Retinal pigment epithelial cell (primary cell): ENCODE measurements around the gene ANGEL2.
A peak's percentile ranks its signal among the peaks of the same experiment; 100 is the strongest.

Experiments
- DNase-seq: peaks from one replicate; pipeline ENCODE4 v3.0.0-alpha.2; 2010; ENCODE audit warnings: low read depth
- H3K4me3 ChIP-seq: 2 replicates; pipeline ENCODE4 v1.5.1; 2011; ENCODE audit warnings: mild to moderate bottlenecking, low read length, control low read depth, moderate library complexity
- TF ChIP-seq, protein P1 (sequence below): conservative IDR thresholded peaks from 2 replicates; pipeline ENCODE4 v1.5.1; 2011; ENCODE audit warnings: low read depth, low read length, control low read depth, inconsistent platforms

Gene ANGEL2

DNA sequence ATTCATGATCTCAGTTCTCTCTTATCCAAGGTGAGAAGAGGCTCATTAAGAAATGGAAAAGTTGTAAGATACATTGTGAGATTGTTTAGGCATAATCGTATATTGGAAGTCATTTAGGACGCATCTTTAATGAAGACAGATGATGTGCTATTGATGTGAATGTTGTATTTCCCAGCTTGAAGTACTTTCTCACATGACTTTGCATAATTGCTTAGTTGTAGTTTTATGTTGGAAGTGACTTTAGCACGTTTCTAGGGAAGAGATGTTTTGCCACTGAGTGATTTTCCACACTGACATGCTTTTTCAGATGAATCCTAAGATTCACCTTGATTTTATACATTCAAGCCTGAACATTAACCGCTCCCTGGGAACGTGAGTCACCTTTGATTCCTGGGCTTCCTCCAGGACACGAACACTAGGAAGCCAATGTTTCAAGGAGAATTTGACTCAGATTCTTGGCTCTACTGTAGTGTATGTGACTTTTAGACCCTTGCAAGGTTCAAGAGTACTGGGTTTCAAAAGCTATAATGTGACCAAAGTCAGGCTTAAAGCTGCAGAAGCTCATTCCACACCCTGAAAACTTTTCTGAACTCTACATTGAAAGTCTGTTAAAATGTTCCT is 27.9 kb downstream of the ANGEL2 start:
- H3K4me3 ChIP-seq, result no peak overlapping the region
- TF ChIP-seq, protein P1, sequence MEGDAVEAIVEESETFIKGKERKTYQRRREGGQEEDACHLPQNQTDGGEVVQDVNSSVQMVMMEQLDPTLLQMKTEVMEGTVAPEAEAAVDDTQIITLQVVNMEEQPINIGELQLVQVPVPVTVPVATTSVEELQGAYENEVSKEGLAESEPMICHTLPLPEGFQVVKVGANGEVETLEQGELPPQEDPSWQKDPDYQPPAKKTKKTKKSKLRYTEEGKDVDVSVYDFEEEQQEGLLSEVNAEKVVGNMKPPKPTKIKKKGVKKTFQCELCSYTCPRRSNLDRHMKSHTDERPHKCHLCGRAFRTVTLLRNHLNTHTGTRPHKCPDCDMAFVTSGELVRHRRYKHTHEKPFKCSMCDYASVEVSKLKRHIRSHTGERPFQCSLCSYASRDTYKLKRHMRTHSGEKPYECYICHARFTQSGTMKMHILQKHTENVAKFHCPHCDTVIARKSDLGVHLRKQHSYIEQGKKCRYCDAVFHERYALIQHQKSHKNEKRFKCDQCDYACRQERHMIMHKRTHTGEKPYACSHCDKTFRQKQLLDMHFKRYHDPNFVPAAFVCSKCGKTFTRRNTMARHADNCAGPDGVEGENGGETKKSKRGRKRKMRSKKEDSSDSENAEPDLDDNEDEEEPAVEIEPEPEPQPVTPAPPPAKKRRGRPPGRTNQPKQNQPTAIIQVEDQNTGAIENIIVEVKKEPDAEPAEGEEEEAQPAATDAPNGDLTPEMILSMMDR, result no peak
- DNase-seq, result no peak

- no peak overlapping the region for H3K4me3 ChIP-seq
- DNase-seq, result no peak
- TF ChIP-seq, protein P1, result no peak
Observed at GRCh38 chr1:212986551-212986950, 29.1 kb downstream of the ANGEL2 start.

- DNase-seq, result no peak
- TF ChIP-seq, protein P1, result no peak
- H3K4me3 ChIP-seq, result no peak overlapping the region
Observed at GRCh38 chr1:212984522-212985291, 31.0 kb downstream of the ANGEL2 start.

GRCh38 chr1:212983482-212983881 is 32.2 kb downstream of the ANGEL2 start:
- no peak overlapping the region for H3K4me3 ChIP-seq
- TF ChIP-seq, protein P1, result no peak
- DNase-seq, result no peak

GRCh38 chr1:212982430-212983152 is 33.1 kb downstream of the ANGEL2 start:
- no peak for DNase-seq
- TF ChIP-seq, protein P1, result no peak
- no peak overlapping the region for H3K4me3 ChIP-seq

DNA sequence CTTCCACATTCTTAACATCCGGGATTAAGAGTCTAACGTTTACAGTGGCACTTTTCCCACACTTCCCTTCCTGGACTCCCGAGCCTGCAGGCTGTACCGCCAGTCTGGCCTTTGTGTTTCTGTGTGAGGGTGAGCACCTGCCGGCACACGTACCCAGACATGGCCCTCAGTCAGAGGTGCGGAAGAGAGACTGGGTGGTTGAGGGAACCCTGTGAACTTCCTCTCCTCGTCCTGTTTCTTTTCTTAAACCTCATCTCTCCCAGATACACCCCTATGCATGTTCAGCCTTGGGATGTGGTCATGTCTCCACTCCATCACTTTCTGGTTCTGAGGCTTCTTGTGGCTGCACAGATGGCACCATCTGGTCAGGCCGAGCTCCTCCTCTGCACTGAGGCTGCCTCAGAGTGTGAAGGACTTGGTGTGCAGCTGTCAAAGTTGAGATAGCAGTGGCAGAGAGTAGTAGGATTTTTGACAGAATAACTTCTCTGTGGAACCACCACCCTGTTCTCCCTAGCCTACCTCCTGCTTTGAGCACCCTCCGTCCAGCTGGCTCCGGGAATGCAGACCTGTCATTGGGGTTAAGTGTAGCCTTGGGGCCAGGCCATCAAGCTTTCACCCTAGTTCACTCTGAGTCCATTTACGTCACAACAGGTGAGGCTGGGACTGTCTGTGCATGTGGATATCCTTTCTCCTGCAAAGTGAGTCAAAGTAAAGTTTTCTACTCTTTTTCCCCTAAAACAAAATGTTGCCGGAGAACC is 33.9 kb downstream of the ANGEL2 start:
- peak; percentile 62 for DNase-seq
- TF ChIP-seq, protein P1, result no peak
- H3K4me3 ChIP-seq, result no peak overlapping the region
